Measurements from ENCODE around the gene HPS1. TPM values are rescaled to one million over a fixed set of nuclear protein-coding genes. Genes with fewer than 3 reads are reported as not detected.

The HPS1 gene
- total RNA-seq, 2 experiments from 2014 or later: 51.9 to 52.1 TPM

DNA sequence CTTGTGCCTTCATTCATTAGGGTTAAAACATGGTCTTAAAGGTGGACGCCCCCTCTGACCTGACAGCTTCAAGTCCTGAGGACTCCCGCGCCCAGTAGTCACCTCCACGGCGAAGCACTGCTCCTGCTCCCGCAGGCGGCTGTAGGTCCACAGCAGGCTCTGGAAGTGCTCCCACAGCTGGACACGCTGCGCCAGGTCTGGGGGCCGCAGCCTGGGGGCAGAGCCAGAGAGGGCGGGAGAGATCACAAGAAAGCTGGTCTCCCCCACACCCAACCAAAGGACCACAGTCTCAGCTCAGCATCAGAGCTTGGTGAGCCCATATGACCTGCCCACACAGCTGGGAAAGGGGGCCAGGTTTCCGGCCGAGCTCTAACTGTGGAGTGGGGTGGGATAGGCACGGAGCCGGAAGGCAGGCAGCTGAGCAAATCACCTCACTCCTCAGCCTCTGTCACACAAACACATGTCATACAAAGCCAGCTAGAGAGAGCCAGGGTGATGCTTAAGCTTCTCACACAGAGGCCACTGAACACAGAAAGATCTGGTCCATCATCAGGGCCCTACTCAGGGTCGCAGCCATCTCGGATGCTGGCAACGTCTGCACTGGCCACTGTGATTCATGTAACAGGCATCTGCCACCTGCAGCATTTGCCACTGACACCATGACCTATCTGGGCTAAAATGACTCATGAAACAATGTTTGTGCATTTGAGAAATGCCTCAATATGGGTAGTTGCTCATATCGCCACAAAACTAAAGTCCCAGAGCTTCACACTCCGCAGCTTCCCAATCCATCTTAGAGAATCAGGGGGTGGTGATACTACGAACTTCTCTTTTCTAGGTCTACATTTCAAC is 12.6 kb downstream of the HPS1 start:
- H3K4me3 Mint-ChIP-seq: no peak overlapping the region
- ATAC-seq (no peak), DNase-seq (no peak)
- intact Hi-C loops (cut with micrococcal nuclease): no loop called here
- ChIA-PET POLR2A (interaction anchor here (1.8 kb wide), 1 partner anchor 12 kb away, joined by 8 read pairs; the partner anchor contains the start of gene HPS1), CTCF (interaction anchor here (3.8 kb wide), 1 partner anchor 9 kb away, joined by 32 read pairs; no protein-coding TSS in a partner anchor)
- H3K9me3 Mint-ChIP-seq: no peaks in the 10 kb centered on the region
- peaks cover 6% of the 10 kb centered on the region for H3K4me1 Mint-ChIP-seq (ENCODE audit: low read depth)
- TF ChIP-seq, protein P1, sequence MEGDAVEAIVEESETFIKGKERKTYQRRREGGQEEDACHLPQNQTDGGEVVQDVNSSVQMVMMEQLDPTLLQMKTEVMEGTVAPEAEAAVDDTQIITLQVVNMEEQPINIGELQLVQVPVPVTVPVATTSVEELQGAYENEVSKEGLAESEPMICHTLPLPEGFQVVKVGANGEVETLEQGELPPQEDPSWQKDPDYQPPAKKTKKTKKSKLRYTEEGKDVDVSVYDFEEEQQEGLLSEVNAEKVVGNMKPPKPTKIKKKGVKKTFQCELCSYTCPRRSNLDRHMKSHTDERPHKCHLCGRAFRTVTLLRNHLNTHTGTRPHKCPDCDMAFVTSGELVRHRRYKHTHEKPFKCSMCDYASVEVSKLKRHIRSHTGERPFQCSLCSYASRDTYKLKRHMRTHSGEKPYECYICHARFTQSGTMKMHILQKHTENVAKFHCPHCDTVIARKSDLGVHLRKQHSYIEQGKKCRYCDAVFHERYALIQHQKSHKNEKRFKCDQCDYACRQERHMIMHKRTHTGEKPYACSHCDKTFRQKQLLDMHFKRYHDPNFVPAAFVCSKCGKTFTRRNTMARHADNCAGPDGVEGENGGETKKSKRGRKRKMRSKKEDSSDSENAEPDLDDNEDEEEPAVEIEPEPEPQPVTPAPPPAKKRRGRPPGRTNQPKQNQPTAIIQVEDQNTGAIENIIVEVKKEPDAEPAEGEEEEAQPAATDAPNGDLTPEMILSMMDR (IDR thresholded peaks at IDR 0.05): no peak
- H3K27me3 Mint-ChIP-seq: no peaks in the 10 kb centered on the region
- no peak overlapping the region for H3K27ac Mint-ChIP-seq
- peaks cover 62% of the 10 kb centered on the region for H3K36me3 Mint-ChIP-seq (ENCODE audit: low read depth)

DNA sequence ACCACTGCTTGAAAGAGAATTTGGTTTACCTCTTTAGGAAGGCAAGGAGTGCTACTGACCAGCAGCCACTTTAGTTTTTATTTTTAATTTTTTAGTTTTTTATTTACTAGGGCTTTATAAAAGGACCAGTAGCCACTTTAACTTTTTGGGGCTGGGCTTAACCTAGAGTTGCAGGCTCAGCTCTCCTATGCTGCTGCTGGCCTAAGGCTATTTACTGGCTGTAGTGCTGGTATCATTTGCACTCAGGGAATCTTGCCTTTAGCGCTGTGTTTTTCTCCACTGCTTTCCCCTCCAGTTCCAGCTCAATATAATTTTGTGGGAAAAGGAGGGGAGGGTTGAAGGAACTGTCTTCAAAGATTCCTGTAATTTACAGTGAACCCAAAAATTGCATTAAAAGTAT is 13.4 kb downstream of the HPS1 start:
- ATAC-seq (no peak), DNase-seq (no peak)
- ChIA-PET CTCF (interaction anchor here (3.8 kb wide), 1 partner anchor 8 kb away, joined by 32 read pairs; no protein-coding TSS in a partner anchor), POLR2A (no interaction called here)
- no peak overlapping the region for H3K27ac Mint-ChIP-seq
- no peaks in the 10 kb centered on the region for H3K27me3 Mint-ChIP-seq
- peaks cover 60% of the 10 kb centered on the region for H3K36me3 Mint-ChIP-seq (ENCODE audit: low read depth)
- intact Hi-C loops (cut with micrococcal nuclease): no loop called here
- peaks cover 4% of the 10 kb centered on the region for H3K4me1 Mint-ChIP-seq (ENCODE audit: low read depth)
- H3K4me3 Mint-ChIP-seq: no peak overlapping the region
- TF ChIP-seq, protein P1 (IDR thresholded peaks at IDR 0.05): no peak
- no peaks in the 10 kb centered on the region for H3K9me3 Mint-ChIP-seq

DNA sequence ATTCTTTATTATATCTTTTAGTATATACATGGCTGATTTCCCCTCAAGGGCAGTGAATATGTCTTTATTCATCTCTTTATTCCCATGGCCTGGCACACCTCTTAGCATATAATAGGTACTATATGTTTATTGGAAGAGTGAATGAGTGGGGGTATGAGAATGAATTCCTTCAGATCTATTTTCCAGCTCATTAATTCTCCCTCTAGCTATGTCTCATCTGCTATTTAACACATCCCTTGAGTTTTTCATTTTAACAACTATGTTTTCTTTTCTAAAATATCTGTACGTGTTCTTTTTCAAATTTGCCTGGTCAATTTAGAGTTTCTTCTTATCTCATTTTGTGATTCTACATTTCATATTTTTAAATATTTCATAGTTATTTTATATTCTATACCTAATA is 14.4 kb downstream of the HPS1 start:
- POLR2A ChIA-PET: no interaction called here
- ATAC-seq (no peak), DNase-seq (no peak)
- H3K27me3 Mint-ChIP-seq: no peaks in the 10 kb centered on the region
- intact Hi-C loops (cut with micrococcal nuclease): no loop called here
- no peaks in the 10 kb centered on the region for H3K9me3 Mint-ChIP-seq
- no peaks in the 10 kb centered on the region for H3K4me1 Mint-ChIP-seq (ENCODE audit: low read depth)
- no peak overlapping the region for H3K27ac Mint-ChIP-seq
- peaks cover 55% of the 10 kb centered on the region for H3K36me3 Mint-ChIP-seq (ENCODE audit: low read depth)
- CTCF ChIA-PET: no interaction called here
- TF ChIP-seq, protein P1 (IDR thresholded peaks at IDR 0.05): no peak
- no peak overlapping the region for H3K4me3 Mint-ChIP-seq

DNA sequence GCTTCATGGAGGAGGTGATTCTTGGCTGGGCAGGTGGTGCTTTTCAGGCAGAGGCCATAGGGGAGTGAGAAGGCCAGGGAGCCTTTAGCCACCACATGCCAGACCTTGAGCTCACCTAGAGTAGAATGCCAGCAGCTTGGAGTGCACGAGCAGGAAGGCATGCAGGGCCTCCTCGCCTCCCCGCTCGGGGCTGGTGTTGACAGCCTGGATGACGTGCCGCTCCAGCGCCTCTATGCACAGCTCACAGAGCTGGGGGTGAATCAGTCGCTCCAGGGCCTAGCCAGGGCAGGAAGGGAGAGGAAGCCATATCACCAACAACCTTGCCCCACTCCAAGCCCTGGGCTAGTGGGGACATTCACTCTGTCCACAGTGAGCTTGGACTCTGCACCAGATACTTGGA is 15.7 kb downstream of the HPS1 start:
- Mint-ChIP-seq H3K9me3 (no peaks in the 10 kb centered on the region), H3K27ac (no peak overlapping the region), H3K36me3 (ENCODE audit: low read depth) (peaks cover 50% of the 10 kb centered on the region), H3K27me3 (no peaks in the 10 kb centered on the region), H3K4me1 (ENCODE audit: low read depth) (no peaks in the 10 kb centered on the region), H3K4me3 (no peak overlapping the region)
- POLR2A ChIA-PET: no interaction called here
- CTCF ChIA-PET: no interaction called here
- ATAC-seq (no peak), DNase-seq (no peak)
- TF ChIP-seq, protein P1 (IDR thresholded peaks at IDR 0.05): no peak
- intact Hi-C loops (cut with micrococcal nuclease): no loop called here

DNA sequence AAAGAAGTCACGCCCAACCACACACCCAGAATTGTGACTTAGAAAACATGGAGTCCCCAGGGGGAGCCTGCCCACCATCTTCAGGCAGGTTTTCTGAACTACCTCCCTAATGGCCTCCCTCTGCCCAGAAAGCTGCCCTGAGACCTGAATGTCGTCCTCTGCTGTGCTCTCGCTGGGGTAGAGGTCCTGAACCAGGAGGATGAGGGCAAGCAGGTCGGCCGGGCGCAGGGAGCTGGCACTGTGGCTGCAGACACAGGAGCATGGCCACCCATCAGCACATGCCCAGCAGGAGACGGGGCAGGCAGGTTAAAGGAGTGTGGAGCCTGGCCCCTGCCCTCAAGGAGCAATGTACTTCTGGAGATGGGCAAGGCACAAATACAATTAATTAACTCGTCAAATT is 16.3 kb downstream of the HPS1 start:
- POLR2A ChIA-PET: no interaction called here
- intact Hi-C loops (cut with micrococcal nuclease): no loop called here
- Mint-ChIP-seq H3K36me3 (ENCODE audit: low read depth) (peaks cover 44% of the 10 kb centered on the region), H3K27ac (no peak overlapping the region), H3K4me1 (ENCODE audit: low read depth) (no peaks in the 10 kb centered on the region), H3K4me3 (no peak overlapping the region), H3K9me3 (no peaks in the 10 kb centered on the region), H3K27me3 (no peaks in the 10 kb centered on the region)
- DNase-seq: no peak
- no peak for ATAC-seq
- TF ChIP-seq, protein P1 (IDR thresholded peaks at IDR 0.05): no peak
- CTCF ChIA-PET: no interaction called here
